HT1080 (cell line): ENCODE measurements around the gene TTC36. TPM values are rescaled to one million over a fixed set of nuclear protein-coding genes. Genes with fewer than 3 reads are reported as not detected.
A peak's percentile ranks its signal among the peaks of the same experiment; 100 is the strongest.
"Not testable (repeated sequence)": the region's sequence is repeated elsewhere in the genome, so short reads cannot be mapped to it uniquely, and the experiment has no call there.

Experiments used
- DNase-seq: peaks from one replicate; pipeline ENCODE4 v3.0.0-alpha.2; 2015; ENCODE audit warnings: low read depth
- total RNA-seq: library from RNA; depleted of rRNA; stranded (reverse); fragments of >200 nt; shearing (Covaris generic); gene quantifications from 2 replicates; pipeline ENCODE4 v1.2.3, GENCODE V29; 2014

The TTC36 gene
- total RNA-seq, 1 experiment from 2014 or later = 0.85 TPM

- DNase-seq = no peak
Measured at GRCh38 chr11:118531597-118532084, 4.4 kb downstream of the TTC36 start.

GRCh38 chr11:118532091-118532490 lies 4.8 kb downstream of the TTC36 start:
- no peak for DNase-seq

- no peak for DNase-seq
Measured at GRCh38 chr11:118532852-118533768, 5.8 kb downstream of the TTC36 start.

- no peak for DNase-seq
Measured at GRCh38 chr11:118533769-118534729, 6.8 kb downstream of the TTC36 start.

- DNase-seq = no peak
Measured at GRCh38 chr11:118535261-118535660, 8.0 kb downstream of the TTC36 start.

DNA sequence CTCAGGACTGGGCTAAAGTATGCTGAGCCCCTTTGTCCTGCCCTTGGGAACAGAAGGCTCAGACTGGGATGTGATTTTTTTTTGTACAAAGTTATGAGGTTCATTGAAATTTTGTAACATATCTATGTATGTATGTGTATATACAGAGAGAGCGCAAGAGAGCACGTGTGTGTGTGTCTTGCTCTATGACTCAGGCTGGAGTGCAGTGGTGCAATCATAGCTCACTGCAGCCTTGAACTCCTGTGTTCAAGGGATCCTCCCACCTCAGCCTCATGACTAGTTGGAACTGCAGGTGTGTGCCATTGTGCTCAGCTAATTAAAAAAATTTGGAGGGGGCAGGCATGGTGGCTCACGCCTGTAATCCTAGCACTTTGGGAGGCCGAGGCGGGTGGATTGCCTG lies 9.5 kb downstream of the TTC36 start:
- no peak for DNase-seq

DNA sequence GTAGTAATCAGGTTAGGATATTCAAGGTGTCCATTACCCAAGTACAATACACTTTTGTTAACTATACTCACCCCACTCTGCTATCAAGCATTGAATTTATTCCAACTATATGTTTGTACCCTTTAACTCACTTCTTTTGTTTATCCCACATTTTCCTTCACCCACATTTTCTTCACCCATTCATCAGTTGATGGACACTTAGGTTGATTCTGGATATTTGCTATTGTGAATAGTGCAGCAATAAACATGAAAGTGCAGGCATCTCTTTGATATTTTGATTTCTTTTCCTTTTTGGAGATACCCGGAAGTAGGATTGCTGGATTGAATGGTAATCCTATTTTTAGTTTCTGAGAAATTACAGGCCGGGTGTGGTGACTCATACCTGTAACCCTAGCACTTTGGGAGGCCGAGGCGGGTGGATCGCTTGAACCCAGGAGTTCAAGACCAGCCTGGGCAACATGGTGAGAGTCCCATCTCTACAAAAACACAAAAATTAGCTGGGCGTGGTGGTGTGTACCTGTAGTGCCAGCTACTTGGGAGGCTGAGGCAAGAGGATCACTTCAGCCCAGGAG lies 10.2 kb downstream of the TTC36 start:
- DNase-seq = peak; percentile 21

GRCh38 chr11:118544010-118544646 lies 16.9 kb downstream of the TTC36 start:
- DNase-seq = no peak

GRCh38 chr11:118544647-118545010 lies 17.4 kb downstream of the TTC36 start:
- DNase-seq = no peak

DNA sequence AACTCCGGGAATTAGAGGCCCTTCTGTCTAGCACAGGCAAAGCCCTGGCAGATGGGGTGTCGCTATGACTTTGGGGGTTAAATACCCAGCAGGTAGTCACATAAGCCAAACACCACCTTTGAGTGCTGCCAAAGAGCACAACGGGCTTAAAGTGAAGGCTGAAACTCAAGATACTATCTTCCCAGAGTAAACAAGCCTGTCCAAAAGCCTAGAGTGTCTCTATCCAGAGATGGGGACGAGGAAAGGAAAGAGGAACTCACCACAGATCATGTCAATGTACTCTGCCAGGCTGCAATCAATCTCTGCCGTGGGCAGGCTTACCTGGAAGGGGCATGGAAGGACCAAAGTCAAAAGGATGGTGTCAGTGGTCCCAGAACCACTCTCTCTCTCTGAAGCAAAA lies 18.3 kb downstream of the TTC36 start:
- DNase-seq = no peak

DNA sequence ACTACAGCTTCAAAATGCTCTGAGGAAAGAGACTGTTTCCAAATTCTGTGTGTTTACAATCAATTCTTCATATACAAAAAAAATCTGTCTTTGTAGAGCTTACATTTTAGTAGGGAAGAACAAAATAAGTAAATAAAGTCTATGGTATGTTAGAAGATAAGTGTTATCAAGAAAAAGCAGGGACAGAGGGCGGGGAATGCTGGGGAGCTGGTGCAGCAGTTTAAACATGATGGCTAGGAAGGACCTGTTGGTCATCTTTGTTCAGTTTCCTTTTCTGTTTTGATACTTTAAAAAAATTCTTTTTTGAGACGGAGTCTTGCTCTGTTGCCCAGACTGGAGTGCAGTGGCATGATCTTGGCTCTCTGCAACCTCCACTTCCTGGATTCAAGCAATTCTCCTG lies 19.9 kb downstream of the TTC36 start:
- no peak for DNase-seq

DNA sequence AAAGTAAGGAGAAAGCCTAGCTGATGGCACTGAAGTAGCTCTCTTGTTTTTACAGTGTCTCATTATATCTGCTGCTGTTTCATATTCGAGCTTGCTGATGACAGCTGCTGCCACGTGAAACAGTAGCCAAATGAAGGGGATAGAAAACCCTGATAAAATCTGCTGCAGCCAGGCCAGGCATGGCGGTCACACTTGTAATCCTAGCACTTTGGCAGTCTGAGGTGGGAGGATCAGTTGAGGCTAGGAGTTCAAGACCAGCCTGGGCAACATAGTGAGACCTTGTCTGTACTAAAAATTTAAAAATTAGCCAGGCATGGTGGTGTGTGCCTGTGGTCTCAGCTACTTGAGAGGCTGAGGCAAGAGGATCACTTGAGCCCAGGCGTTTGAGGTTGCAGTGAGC lies 25.1 kb downstream of the TTC36 start:
- no peak for DNase-seq

- no peak for DNase-seq
Measured at GRCh38 chr11:118560806-118561205, 33.5 kb downstream of the TTC36 start.

- DNase-seq = no peak
Measured at GRCh38 chr11:118565051-118565450, 37.8 kb downstream of the TTC36 start.

- no peak for DNase-seq
Measured at GRCh38 chr11:118569670-118570069, 42.4 kb downstream of the TTC36 start.

- no peak for DNase-seq
Measured at GRCh38 chr11:118570787-118571186, 43.5 kb downstream of the TTC36 start.

- DNase-seq = not testable (repeated sequence)
Measured at GRCh38 chr11:118571701-118572060, 44.4 kb downstream of the TTC36 start.

GRCh38 chr11:118572061-118572980 lies 45.0 kb downstream of the TTC36 start, which contains the start of gene ARCN1:
Gene ARCN1, plus strand, starts transcription at chr11:118572409. Its CDS starts 139 bp downstream, at chr11:118572548.
- peak; percentile 40 for DNase-seq

DNA sequence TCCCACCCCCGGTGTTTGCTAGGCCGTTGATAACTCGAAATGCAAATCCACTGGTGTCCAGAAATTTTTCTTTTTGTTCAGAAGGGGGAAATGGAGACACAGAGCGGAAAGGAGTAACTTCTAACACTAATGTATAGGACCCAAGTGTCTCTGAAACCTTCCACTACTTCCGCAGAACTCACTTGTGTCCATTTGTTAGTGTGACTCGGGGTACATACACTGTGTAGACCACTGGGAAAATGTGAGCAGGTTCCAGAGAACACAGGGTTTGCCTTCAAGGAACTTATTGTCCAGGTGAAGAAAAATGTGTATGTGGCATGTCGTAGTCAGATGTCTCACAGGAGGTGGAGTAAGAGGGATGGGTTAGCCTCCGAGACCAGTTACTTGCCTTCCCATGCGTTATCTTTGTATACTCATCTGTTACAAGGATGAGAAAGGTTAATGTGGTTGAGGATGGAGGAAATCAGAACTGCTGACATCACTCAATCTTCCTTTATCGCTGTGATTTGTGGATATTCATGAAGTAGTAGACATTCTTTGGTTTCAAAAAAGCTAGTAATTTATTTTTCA lies 45.8 kb downstream of the TTC36 start:
- DNase-seq = peak; percentile 36

- no peak for DNase-seq
Measured at GRCh38 chr11:118574636-118575035, 47.4 kb downstream of the TTC36 start.
